ENCODE data around the gene RAB3IL1. TPM values are rescaled to one million over a fixed set of nuclear protein-coding genes. Genes with fewer than 3 reads are reported as not detected.

Gene RAB3IL1
- total RNA-seq, 1 experiment from 2014 or later, result 18.1 TPM

- Histone ChIP-seq H3K9me3 (ENCODE audit: control insufficient read depth in 1 of 2, insufficient read depth in 1 of 2, low read depth in 1 of 2, low read length in 2 of 2) (no peaks in the 10 kb centered on the region), H3K9ac (ENCODE audit: low read length) (no peak overlapping the region), H4K20me1 (ENCODE audit: insufficient read depth) (no peaks in the 10 kb centered on the region), H3K4me3 (replicated peaks in 1 of 2; ENCODE audit: low read depth in 1 of 2, low read length in 2 of 2) (no peak overlapping the region), H3K27me3 (ENCODE audit: insufficient read depth, low read length) (no peaks in the 10 kb centered on the region), H2AFZ (ENCODE audit: low read depth, low read length, poor library complexity, severe bottlenecking) (no peak overlapping the region), H3K27ac (ENCODE audit: low read depth, low read length) (no peak overlapping the region), H3K4me2 (ENCODE audit: low read length) (no peak overlapping the region), H3K4me1 (ENCODE audit: control insufficient read depth in 1 of 2, insufficient read depth in 2 of 2, low read length in 2 of 2) (peaks cover 9 to 19% of the 10 kb centered on the region in 2 experiments), H3K9me2 (ENCODE audit: insufficient read depth) (no peaks in the 10 kb centered on the region), H3K79me2 (ENCODE audit: insufficient read depth, low read length) (no peaks in the 10 kb centered on the region), H3K36me3 (ENCODE audit: control insufficient read depth in 1 of 2, insufficient read depth in 2 of 2, low read length in 2 of 2) (no peaks in the 10 kb centered on the region; a peak in 1 of 4 replicates)
- no TSS peak for BruUV-seq (replicated peaks)
- intact Hi-C loops (cut with micrococcal nuclease), result no loop called here
- no peak for ATAC-seq
- DNase-seq (ENCODE audit: low read depth, low spot score), result no peak
- ChIA-PET POLR2A (interaction anchor here (0.7 to 1.7 kb wide), 3 partner anchors 79 to 238 kb away, joined by 3 to 6 read pairs (median 3); partner anchors contain the start of gene BEST1), CTCF (interaction anchor here (0.9 to 3.5 kb wide), 7 partner anchors 15 to 238 kb away, joined by 3 to 46 read pairs (median 16); no protein-coding TSS in a partner anchor), RAD21 (ENCODE audit: low non-redundant PET in 1 of 2, low total read pairs in 2 of 2, uncharacterized antibody in 2 of 2, unreplicated experiment in 2 of 2) (interaction anchor here (1.1 to 2.4 kb wide), 2 partner anchors 28 to 78 kb away, joined by 3 to 11 read pairs; no protein-coding TSS in a partner anchor)
- no peak for TF ChIP-seq CBX3 (IDR thresholded peaks at IDR 0.05; ENCODE audit: low read depth)
- TF ChIP-seq ZBTB33 (IDR thresholded peaks at IDR 0.05; ENCODE audit: extremely low read depth, insufficient replicate concordance, low read length), result no peak
- TF ChIP-seq ZFX (IDR thresholded peaks at IDR 0.05), result no peak
- TF ChIP-seq TCF7L2 (IDR thresholded peaks at IDR 0.05; ENCODE audit: borderline replicate concordance, extremely low read depth, insufficient read depth, insufficient read length), result no peak
- no peak for TF ChIP-seq SIN3A (IDR thresholded peaks at IDR 0.05; ENCODE audit: low read depth)
- no peak for TF ChIP-seq ZNF274 (IDR thresholded peaks at IDR 0.05; ENCODE audit: low read depth, low read length)
- no peak for TF ChIP-seq CEBPB (IDR thresholded peaks at IDR 0.05; ENCODE audit: low read depth)
- no peak for TF ChIP-seq REST (IDR thresholded peaks at IDR 0.05; ENCODE audit: low read depth)
- TF ChIP-seq EGR1 (IDR thresholded peaks at IDR 0.05; ENCODE audit: low read depth), result no peak
- no peak for TF ChIP-seq CTCF (IDR thresholded peaks at IDR 0.05 in 2 of 3, conservative IDR thresholded peaks at IDR 0.05 in 1 of 3; ENCODE audit: borderline replicate concordance in 1 of 3, insufficient read depth in 1 of 3, low read depth in 2 of 3, low read length in 2 of 3)
- no peak for TF ChIP-seq ELF1 (IDR thresholded peaks at IDR 0.05; ENCODE audit: borderline replicate concordance, low read depth)
- no peak for TF ChIP-seq EZH2phosphoT487 (IDR thresholded peaks at IDR 0.05; ENCODE audit: borderline replicate concordance)
- TF ChIP-seq EZH2 (IDR thresholded peaks at IDR 0.05), result no peak
Measured at GRCh38 chr11:61869708-61870451, 47.5 kb downstream of the RAB3IL1 start.

All from HCT116 (cell line).